Measurements from ENCODE around the gene ST7.

ST7 gene

DNA sequence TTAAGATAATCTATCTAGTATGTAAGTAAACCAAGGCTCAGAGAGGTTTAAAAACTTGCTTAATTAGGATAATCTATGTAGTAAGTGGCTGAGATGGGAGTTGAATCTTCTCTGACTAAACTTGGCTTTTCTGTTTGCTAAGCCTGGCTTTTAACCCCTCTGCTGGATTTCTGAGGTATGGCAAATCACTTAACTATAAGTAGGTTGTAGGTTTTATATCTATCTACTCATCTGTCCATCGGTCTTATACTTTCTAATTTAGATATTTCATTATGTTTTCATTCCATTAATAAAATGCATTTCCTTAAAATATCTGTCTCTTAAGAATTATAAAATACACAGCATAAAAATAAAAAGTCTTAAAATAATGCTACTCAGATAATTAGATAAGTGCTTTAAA is 59.4 kb downstream of the ST7 start:
- Histone ChIP-seq H3K9me3 (ENCODE audit: control insufficient read depth in 1 of 2, low read length in 2 of 2) (no peaks in the 10 kb centered on the region), H3K4me1 (ENCODE audit: control insufficient read depth in 1 of 2, insufficient read depth in 2 of 2, low read length in 2 of 2) (peaks cover 2 to 10% of the 10 kb centered on the region in 2 donors), H3K27ac (ENCODE audit: low read length) (no peak overlapping the region), H3K4me3 (ENCODE audit: low read depth in 1 of 2, low read length in 2 of 2) (no peak overlapping the region), H3K36me3 (ENCODE audit: control insufficient read depth in 1 of 2, insufficient read depth in 2 of 2, low read length in 2 of 2) (no peaks in the 10 kb centered on the region), H3K27me3 (ENCODE audit: low read depth, low read length) (no peaks in the 10 kb centered on the region)

DNA sequence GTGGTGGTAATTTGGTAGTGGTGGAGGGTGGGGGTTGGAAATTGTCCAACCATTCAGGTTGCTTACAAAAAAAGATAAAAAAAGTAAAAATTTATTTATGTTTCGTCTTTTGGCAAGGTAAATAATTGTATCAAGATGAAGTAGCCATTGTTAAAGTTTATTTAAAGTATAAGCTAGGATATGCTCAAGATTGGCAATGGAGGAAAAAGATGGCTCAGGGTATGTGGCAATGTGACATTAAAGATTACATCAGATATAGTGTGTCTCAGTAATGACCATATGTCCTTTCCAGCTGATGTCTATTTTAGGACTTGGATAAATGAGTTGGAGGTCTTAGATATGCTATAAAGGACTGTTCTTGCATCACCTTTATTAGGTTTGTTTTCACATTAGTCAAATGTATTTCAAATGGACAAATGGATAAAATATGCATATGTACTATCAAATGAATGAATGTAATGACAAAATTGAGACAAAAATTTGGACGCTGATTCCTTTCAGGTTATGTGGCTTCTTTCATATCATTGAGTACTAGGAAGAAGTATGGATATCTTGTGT is 60.9 kb downstream of the ST7 start:
- H3K27me3 ChIP-seq (ENCODE audit: low read depth, low read length): no peaks in the 10 kb centered on the region
- H3K4me1 ChIP-seq (ENCODE audit: control insufficient read depth in 1 of 2, insufficient read depth in 2 of 2, low read length in 2 of 2): peaks cover 2 to 7% of the 10 kb centered on the region in 2 donors
- H3K9me3 ChIP-seq (ENCODE audit: control insufficient read depth in 1 of 2, low read length in 2 of 2): no peaks in the 10 kb centered on the region
- no peak overlapping the region for H3K27ac ChIP-seq (ENCODE audit: low read length)
- H3K36me3 ChIP-seq (ENCODE audit: control insufficient read depth in 1 of 2, insufficient read depth in 2 of 2, low read length in 2 of 2): no peaks in the 10 kb centered on the region
- no peak overlapping the region for H3K4me3 ChIP-seq (ENCODE audit: low read depth in 1 of 2, low read length in 2 of 2)

DNA sequence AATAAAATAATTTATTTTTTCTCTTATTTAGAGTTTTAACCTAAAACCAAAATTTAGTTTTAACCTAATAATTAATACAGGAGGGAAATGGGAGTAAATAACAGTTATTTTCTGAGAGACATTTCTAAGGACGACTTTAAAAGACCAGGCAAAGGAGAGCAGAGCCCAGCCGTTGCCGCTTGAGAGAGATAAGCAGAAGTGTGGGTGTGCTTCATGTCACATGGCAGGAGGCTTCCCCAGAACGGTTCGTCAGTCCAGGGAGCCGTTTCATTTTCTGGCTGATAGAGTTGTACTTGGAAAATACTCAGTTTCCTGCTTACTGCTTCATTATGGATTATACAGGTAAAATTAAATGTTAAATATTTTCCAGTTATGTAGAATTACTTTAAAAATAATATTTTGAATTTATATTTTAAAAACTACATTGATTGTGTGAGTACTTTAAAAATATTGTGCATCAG is 61.4 kb downstream of the ST7 start:
- H3K4me3 ChIP-seq (ENCODE audit: low read depth in 1 of 2, low read length in 2 of 2): no peak overlapping the region
- H3K36me3 ChIP-seq (ENCODE audit: control insufficient read depth in 1 of 2, insufficient read depth in 2 of 2, low read length in 2 of 2): no peaks in the 10 kb centered on the region
- no peak overlapping the region for H3K27ac ChIP-seq (ENCODE audit: low read length)
- peaks cover 2 to 7% of the 10 kb centered on the region in 2 donors for H3K4me1 ChIP-seq (ENCODE audit: control insufficient read depth in 1 of 2, insufficient read depth in 2 of 2, low read length in 2 of 2)
- H3K27me3 ChIP-seq (ENCODE audit: low read depth, low read length): no peaks in the 10 kb centered on the region
- H3K9me3 ChIP-seq (ENCODE audit: control insufficient read depth in 1 of 2, low read length in 2 of 2): no peaks in the 10 kb centered on the region

DNA sequence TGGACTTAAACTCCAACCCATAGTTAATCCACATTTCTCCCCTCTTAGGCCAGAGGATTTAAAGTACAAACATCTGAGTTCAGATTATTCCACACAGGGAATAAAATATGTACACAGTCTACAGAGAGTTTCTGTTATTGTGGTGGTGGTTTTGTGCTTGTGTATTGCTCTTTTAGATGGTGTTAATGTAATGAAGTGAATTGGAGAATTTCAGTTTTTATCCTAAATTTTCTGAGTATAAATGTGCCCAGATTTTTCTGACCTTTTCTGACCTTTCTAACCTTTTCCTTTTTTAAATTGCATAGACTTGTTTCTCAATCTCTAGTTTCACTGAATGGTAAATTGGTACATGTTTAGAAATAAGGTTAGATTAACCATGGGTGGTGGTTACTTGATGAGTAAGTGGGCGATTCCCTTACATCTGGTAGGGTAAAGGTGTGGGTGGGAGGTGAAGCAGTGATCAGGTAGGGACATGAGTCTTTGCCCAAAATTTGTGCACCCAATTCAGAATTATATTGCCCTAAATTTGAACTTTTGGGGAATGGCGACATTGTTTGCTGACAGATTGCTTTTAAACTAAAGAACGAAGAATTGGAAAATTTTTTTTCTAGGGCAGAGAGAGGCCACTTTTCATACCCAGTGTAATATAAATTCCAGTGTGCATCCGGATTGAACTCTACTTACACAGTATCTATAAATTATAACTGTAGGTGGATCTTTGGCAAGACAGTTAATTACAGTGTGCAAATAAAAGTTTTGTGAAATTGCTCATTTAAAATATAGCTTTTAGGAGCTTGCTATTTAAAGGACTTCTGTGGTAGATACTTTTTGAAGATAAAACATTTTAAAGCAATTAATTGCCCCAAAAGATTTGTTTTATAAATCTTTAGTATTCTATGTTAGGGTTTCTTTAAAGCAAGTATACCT is 62.2 kb downstream of the ST7 start:
- H3K4me1 ChIP-seq (ENCODE audit: control insufficient read depth in 1 of 2, insufficient read depth in 2 of 2, low read length in 2 of 2): peaks cover 2 to 7% of the 10 kb centered on the region in 2 donors
- peak overlapping the region; percentile 7 for H3K27ac ChIP-seq (ENCODE audit: low read length)
- H3K9me3 ChIP-seq (ENCODE audit: control insufficient read depth in 1 of 2, low read length in 2 of 2): no peaks in the 10 kb centered on the region
- H3K4me3 ChIP-seq (ENCODE audit: low read depth in 1 of 2, low read length in 2 of 2): no peak overlapping the region
- H3K36me3 ChIP-seq (ENCODE audit: control insufficient read depth in 1 of 2, insufficient read depth in 2 of 2, low read length in 2 of 2): no peaks in the 10 kb centered on the region
- no peaks in the 10 kb centered on the region for H3K27me3 ChIP-seq (ENCODE audit: low read depth, low read length)

DNA sequence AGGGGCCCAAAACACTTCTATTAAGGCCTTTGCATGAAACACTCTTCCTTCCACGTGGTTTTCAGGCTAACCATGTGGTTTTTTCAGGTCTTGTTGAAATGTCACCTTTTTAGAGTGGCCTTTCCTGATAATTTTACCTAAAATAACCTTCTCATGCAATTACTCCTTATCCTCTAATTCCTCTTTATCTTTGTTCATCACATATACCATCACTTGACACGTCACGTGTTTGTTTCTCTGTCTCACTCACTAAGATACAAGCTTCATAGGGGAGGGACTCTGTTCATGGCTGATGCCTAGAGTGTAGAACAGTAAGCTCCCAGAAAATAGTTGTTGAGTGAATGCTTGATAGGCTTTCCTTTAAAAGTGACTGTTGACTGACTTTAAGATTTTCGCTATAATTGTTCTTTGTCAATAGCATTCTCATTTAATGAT is 63.7 kb downstream of the ST7 start:
- H3K4me3 ChIP-seq (ENCODE audit: low read depth in 1 of 2, low read length in 2 of 2): no peak overlapping the region
- no peaks in the 10 kb centered on the region for H3K36me3 ChIP-seq (ENCODE audit: control insufficient read depth in 1 of 2, insufficient read depth in 2 of 2, low read length in 2 of 2)
- peaks cover 8 to 21% of the 10 kb centered on the region in 2 donors for H3K4me1 ChIP-seq (ENCODE audit: control insufficient read depth in 1 of 2, insufficient read depth in 2 of 2, low read length in 2 of 2)
- H3K27me3 ChIP-seq (ENCODE audit: low read depth, low read length): no peaks in the 10 kb centered on the region
- H3K9me3 ChIP-seq (ENCODE audit: control insufficient read depth in 1 of 2, low read length in 2 of 2): no peaks in the 10 kb centered on the region
- H3K27ac ChIP-seq (ENCODE audit: low read length): no peak overlapping the region

DNA sequence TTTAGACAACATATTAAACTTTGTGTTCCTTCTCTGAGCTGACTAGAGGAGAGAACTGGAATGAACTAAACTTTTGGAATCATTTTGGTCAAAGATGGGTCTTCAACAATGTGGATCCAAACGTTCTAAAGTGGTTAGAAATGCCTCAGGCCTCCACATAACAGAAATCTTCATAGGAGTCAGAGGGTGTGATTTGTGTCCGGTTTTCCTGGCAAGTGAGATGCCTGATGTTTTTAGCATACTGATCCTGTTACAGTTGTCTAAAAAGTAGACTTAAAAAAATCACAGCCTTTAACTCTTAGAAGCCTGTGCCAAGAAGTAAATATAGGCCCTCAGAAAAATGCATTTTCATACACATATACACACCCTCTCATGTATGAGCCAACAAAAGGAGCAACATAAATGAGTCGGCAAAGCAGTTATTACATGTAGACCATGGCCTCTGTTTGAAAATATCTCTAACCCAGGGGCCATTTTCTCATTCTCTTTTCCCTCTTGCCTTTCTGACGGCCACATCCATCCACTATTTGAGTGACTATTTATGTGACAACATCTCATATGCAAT is 64.5 kb downstream of the ST7 start:
- Histone ChIP-seq H3K27ac (ENCODE audit: low read length) (no peak overlapping the region), H3K4me3 (ENCODE audit: low read depth in 1 of 2, low read length in 2 of 2) (no peak overlapping the region), H3K9me3 (ENCODE audit: control insufficient read depth in 1 of 2, low read length in 2 of 2) (no peaks in the 10 kb centered on the region), H3K27me3 (ENCODE audit: low read depth, low read length) (no peaks in the 10 kb centered on the region), H3K36me3 (ENCODE audit: control insufficient read depth in 1 of 2, insufficient read depth in 2 of 2, low read length in 2 of 2) (no peaks in the 10 kb centered on the region), H3K4me1 (ENCODE audit: control insufficient read depth in 1 of 2, insufficient read depth in 2 of 2, low read length in 2 of 2) (peaks cover 8 to 21% of the 10 kb centered on the region in 2 donors)

DNA sequence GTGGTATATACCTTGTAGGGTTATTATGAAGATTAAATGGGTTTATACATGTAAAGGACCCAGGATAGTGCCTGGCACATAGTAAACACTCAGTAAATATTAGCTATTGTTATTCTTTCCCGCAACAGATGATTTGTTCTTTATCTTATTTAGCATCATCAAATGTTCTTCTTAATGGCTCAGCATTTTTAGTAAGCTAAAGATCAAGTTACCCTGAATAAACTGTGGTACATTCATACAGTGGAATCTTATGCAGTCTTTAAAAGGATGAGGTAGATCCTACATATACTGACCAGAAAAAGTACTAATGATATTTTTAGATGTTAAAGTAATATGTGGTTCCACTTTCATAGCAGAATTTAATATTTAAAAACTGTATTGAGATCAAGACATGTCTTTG is 65.4 kb downstream of the ST7 start:
- Histone ChIP-seq H3K4me1 (ENCODE audit: control insufficient read depth in 1 of 2, insufficient read depth in 2 of 2, low read length in 2 of 2) (peaks cover 8 to 21% of the 10 kb centered on the region in 2 donors), H3K4me3 (ENCODE audit: low read depth in 1 of 2, low read length in 2 of 2) (no peak overlapping the region), H3K27me3 (ENCODE audit: low read depth, low read length) (no peaks in the 10 kb centered on the region), H3K27ac (ENCODE audit: low read length) (no peak overlapping the region), H3K36me3 (ENCODE audit: control insufficient read depth in 1 of 2, insufficient read depth in 2 of 2, low read length in 2 of 2) (no peaks in the 10 kb centered on the region), H3K9me3 (ENCODE audit: control insufficient read depth in 1 of 2, low read length in 2 of 2) (no peaks in the 10 kb centered on the region)

DNA sequence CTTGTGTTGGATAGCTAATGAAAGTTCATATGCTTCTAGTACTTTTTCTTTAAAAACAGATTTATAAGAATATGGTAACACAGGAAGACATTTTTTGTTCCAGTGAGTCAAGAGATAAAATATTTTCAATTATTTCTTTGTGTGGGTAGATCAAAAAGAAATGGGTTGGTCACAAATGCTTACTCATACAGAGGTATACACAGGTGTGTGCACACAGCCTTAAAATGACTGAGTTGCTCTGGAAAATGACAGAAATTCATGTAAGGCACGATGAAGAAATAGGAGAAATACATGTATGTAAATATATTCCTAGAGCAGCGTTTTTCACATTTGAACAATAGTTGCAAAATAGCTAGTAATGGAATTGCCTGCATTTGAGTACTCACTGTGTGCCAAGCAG is 66.0 kb downstream of the ST7 start:
- Histone ChIP-seq H3K27me3 (ENCODE audit: low read depth, low read length) (no peaks in the 10 kb centered on the region), H3K9me3 (ENCODE audit: control insufficient read depth in 1 of 2, low read length in 2 of 2) (no peaks in the 10 kb centered on the region), H3K4me1 (ENCODE audit: control insufficient read depth in 1 of 2, insufficient read depth in 2 of 2, low read length in 2 of 2) (peaks cover 8 to 21% of the 10 kb centered on the region in 2 donors), H3K36me3 (ENCODE audit: control insufficient read depth in 1 of 2, insufficient read depth in 2 of 2, low read length in 2 of 2) (no peaks in the 10 kb centered on the region), H3K27ac (ENCODE audit: low read length) (no peak overlapping the region), H3K4me3 (ENCODE audit: low read depth in 1 of 2, low read length in 2 of 2) (no peak overlapping the region)

DNA sequence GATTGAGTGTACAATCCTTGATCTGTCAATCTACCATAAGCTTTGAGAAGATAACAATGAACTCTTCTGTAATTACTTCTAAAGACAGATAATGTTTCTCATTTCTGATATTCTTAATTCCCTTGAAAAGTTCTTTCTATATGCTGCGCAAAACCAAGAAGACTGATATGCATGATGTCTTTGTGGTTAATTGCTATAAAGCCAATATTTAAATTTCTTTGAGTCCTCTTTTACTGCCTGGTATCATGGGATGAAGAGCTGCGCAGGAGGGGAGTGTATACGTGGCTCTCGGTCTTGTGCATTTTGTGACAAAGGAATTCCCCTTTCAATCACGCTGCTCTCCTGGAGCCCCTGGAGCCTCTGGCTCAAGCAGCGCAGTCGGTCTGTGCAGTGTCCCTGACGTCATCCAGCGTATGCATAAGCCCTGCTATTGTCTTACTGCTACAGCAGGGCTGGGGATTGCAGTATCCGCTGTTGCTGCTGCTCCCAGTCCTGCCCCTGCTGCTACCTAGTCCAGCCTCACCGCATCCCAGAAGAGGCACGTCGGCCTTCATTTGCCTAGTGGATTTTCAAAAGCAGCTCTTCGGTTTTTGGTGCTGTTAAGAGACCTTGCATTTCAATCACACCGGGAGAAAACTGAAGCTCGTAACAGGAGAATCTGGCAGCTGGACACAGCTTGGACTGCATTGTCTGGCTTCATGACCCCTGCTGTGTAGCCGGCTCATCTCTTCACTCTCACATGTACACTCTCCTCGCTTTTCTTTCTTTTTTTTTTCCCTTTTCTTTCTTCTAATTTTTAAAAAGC is 66.7 kb downstream of the ST7 start:
- H3K27ac ChIP-seq (ENCODE audit: low read length): peak overlapping the region; percentile 43
- H3K4me3 ChIP-seq (ENCODE audit: low read depth in 1 of 2, low read length in 2 of 2): peak overlapping the region; percentile 54 to 55
- H3K27me3 ChIP-seq (ENCODE audit: low read depth, low read length): no peaks in the 10 kb centered on the region
- no peaks in the 10 kb centered on the region for H3K9me3 ChIP-seq (ENCODE audit: control insufficient read depth in 1 of 2, low read length in 2 of 2)
- H3K4me1 ChIP-seq (ENCODE audit: control insufficient read depth in 1 of 2, insufficient read depth in 2 of 2, low read length in 2 of 2): peaks cover 8 to 21% of the 10 kb centered on the region in 2 donors
- H3K36me3 ChIP-seq (ENCODE audit: control insufficient read depth in 1 of 2, insufficient read depth in 2 of 2, low read length in 2 of 2): no peaks in the 10 kb centered on the region

DNA sequence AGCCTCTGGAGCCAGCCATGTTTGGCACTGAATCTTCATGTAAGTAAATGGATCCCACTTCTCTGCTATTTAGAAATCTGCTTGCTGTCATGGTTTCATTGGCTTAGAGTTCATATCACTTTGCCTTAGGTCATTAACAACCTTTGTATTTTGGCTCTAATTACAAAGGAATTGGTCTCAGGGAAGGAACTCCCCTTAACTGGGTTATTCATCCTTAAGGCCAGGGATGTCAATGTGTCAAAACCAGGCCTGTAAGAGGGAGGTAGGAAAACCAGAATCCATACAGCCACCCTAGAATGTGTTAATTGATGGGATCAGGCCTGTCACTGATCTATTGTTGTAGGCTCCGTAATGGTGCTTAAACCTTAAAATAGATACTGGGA is 67.3 kb downstream of the ST7 start:
- Histone ChIP-seq H3K9me3 (ENCODE audit: control insufficient read depth in 1 of 2, low read length in 2 of 2) (no peaks in the 10 kb centered on the region), H3K27ac (ENCODE audit: low read length) (peak overlapping the region; percentile 43), H3K36me3 (ENCODE audit: control insufficient read depth in 1 of 2, insufficient read depth in 2 of 2, low read length in 2 of 2) (no peaks in the 10 kb centered on the region), H3K4me1 (ENCODE audit: control insufficient read depth in 1 of 2, insufficient read depth in 2 of 2, low read length in 2 of 2) (peaks cover 6 to 16% of the 10 kb centered on the region in 2 donors), H3K27me3 (ENCODE audit: low read depth, low read length) (no peaks in the 10 kb centered on the region), H3K4me3 (ENCODE audit: low read depth in 1 of 2, low read length in 2 of 2) (peak overlapping the region; percentile 54 to 55)

DNA sequence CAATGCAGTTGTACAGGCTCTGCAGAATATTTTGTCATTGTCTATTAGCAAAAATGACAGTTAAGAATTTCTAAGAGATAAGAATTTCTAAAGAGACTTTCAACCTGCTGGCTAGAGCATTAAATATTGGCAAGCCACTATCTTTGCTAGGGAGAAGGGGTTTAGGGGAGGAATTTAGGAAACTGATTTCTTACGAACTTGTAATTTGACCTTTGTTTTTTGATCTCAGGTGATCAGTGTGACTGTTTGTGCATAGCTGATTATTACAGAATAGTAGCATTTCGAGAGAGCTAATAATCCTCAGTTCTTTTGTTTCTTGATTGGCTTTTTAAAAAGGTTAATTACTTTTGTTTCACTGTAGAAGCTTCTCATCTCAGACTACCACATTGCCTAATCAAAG is 68.1 kb downstream of the ST7 start:
- Histone ChIP-seq H3K4me3 (ENCODE audit: low read depth in 1 of 2, low read length in 2 of 2) (peak overlapping the region in 1 of 2 donors; percentile 55), H3K27ac (ENCODE audit: low read length) (no peak overlapping the region), H3K36me3 (ENCODE audit: control insufficient read depth in 1 of 2, insufficient read depth in 2 of 2, low read length in 2 of 2) (no peaks in the 10 kb centered on the region), H3K27me3 (ENCODE audit: low read depth, low read length) (no peaks in the 10 kb centered on the region), H3K4me1 (ENCODE audit: control insufficient read depth in 1 of 2, insufficient read depth in 2 of 2, low read length in 2 of 2) (peaks cover 6 to 13% of the 10 kb centered on the region in 2 donors), H3K9me3 (ENCODE audit: control insufficient read depth in 1 of 2, low read length in 2 of 2) (no peaks in the 10 kb centered on the region)
